Peyer's patch (tissue), 4 donors: Measurements from ENCODE around the gene PKDCC. TPM values are rescaled to one million over a fixed set of nuclear protein-coding genes. Genes with fewer than 3 reads are reported as not detected.
"Not testable (repeated sequence)": the region's sequence is repeated elsewhere in the genome, so short reads cannot be mapped to it uniquely, and the experiment has no call there.

Experiments
- DNase-seq, 3 donors: peaks; one replicate each; pipeline ENCODE4 v3.0.0-alpha.2; 2017 to 2019
- H3K27ac ChIP-seq, 4 donors: fragments of 200-600 bp; sonication (generic); one replicate each; pipeline ENCODE4 v1.5.1; 2016 to 2019
- H3K27me3 ChIP-seq, 2 donors: fragments of 200-600 bp; sonication (generic); one replicate each; pipeline ENCODE4 v1.5.1; 2019
- H3K36me3 ChIP-seq, 3 donors: fragments of 200-600 bp; sonication (generic); one replicate each; pipeline ENCODE4 v1.5.1; 2016 to 2019
- H3K4me1 ChIP-seq, 4 donors: fragments of 200-600 bp; sonication (generic); one replicate each; pipeline ENCODE4 v1.5.1; 2016 to 2019
- H3K4me3 ChIP-seq, 4 donors: fragments of 200-600 bp; sonication (generic); 1 replicate in 3 of 4; 2 replicates in 1 of 4; pipeline ENCODE4 v1.5.1; 2016 to 2019; ENCODE audit warnings: mild to moderate bottlenecking in 1 of 4
- H3K9me3 ChIP-seq, 4 donors: fragments of 200-600 bp; sonication (generic); one replicate each; pipeline ENCODE4 v1.5.1; 2016 to 2019; ENCODE audit warnings: mild to moderate bottlenecking in 1 of 4
- POLR2A ChIP-seq, 2 donors: fragments of 450-650 bp; IDR thresholded peaks; one replicate each; pipeline ENCODE4 v1.5.1; 2017; ENCODE audit warnings: antibody characterized with exemption in 2 of 2, mild to moderate bottlenecking in 2 of 2, moderate library complexity in 2 of 2
- total RNA-seq, 4 donors: library from RNA; depleted of rRNA; stranded (reverse); fragments of >200 nt; gene quantifications; one replicate each; pipeline ENCODE4 v1.1.0, GENCODE V29; 2016
- TF ChIP-seq, protein P1 (sequence below), 6 experiments: fragments of 450-650 bp in 4 of 6; fragments of 200-600 bp in 2 of 6; sonication (generic) in 1 of 6; IDR thresholded peaks; one replicate each; pipeline ENCODE4 v1.5.1; 2017 to 2019; ENCODE audit warnings: antibody characterized with exemption in 6 of 6, mild to moderate bottlenecking in 3 of 6, moderate library complexity in 1 of 6

Gene PKDCC
- total RNA-seq, 4 donors from 2014 or later = 113 to 210 (median 157) TPM

DNA sequence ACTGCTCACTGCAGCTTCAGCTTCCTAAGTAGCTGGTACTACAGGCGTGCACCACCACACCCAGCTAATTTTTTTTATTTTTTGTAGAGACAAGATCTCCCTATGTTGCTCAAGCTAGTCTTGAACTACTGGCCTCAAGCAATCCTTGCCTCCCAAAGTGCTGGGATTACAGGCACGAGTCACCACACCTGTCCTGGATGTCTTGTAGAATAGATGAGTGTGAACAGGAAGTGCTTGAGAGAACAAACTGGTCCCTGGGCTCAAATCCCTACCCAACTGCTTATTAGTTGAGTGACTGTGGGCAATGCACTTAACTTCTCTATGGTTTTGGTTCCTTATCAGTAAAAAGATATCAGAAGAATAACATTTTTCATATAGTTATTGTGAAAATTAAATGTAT lies 34.2 kb downstream of the PKDCC start:
- Histone ChIP-seq H3K4me1 (peaks cover 0 to 12% (median 0%) of the 10 kb centered on the region in 4 donors), H3K36me3 (no peaks in the 10 kb centered on the region), H3K27ac (no peak overlapping the region), H3K4me3 (no peak overlapping the region), H3K27me3 (no peaks in the 10 kb centered on the region), H3K9me3 (no peaks in the 10 kb centered on the region)
- no peak for DNase-seq
- TF ChIP-seq, protein P1, sequence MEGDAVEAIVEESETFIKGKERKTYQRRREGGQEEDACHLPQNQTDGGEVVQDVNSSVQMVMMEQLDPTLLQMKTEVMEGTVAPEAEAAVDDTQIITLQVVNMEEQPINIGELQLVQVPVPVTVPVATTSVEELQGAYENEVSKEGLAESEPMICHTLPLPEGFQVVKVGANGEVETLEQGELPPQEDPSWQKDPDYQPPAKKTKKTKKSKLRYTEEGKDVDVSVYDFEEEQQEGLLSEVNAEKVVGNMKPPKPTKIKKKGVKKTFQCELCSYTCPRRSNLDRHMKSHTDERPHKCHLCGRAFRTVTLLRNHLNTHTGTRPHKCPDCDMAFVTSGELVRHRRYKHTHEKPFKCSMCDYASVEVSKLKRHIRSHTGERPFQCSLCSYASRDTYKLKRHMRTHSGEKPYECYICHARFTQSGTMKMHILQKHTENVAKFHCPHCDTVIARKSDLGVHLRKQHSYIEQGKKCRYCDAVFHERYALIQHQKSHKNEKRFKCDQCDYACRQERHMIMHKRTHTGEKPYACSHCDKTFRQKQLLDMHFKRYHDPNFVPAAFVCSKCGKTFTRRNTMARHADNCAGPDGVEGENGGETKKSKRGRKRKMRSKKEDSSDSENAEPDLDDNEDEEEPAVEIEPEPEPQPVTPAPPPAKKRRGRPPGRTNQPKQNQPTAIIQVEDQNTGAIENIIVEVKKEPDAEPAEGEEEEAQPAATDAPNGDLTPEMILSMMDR (IDR thresholded peaks at IDR 0.05) = no peak
- TF ChIP-seq POLR2A (IDR thresholded peaks at IDR 0.05) = no peak

DNA sequence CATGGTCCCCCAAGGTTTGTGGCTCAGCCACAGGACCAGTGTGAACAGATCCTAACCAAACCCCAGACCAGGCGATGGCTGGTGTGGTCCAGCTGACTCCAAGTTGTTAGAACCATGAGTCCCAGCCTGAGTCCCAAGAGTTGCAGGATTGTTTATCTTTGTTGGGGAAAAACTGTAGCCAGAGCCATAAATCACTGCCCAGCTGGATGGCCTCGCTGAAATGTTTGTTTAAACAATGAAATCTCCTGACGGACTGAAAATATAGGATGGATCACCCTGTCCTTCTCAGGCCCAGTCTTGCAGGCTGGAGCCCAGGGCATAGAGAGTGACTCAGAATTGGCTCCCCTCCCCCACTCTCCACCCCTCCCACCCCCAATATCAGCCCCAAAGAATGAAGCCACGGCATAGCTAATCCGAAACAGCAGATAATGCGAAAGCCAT lies 36.4 kb downstream of the PKDCC start:
- no peaks in the 10 kb centered on the region for H3K9me3 ChIP-seq
- TF ChIP-seq POLR2A (IDR thresholded peaks at IDR 0.05) = no peak
- TF ChIP-seq, protein P1 (IDR thresholded peaks at IDR 0.05) = no peak
- peak overlapping the region in 3 of 4 donors; percentile 18 to 43 (median 28) for H3K27ac ChIP-seq
- no peaks in the 10 kb centered on the region for H3K27me3 ChIP-seq
- no peak for DNase-seq
- no peak overlapping the region for H3K4me3 ChIP-seq
- H3K36me3 ChIP-seq = no peaks in the 10 kb centered on the region
- peaks cover 0 to 12% (median 0%) of the 10 kb centered on the region in 4 donors for H3K4me1 ChIP-seq

DNA sequence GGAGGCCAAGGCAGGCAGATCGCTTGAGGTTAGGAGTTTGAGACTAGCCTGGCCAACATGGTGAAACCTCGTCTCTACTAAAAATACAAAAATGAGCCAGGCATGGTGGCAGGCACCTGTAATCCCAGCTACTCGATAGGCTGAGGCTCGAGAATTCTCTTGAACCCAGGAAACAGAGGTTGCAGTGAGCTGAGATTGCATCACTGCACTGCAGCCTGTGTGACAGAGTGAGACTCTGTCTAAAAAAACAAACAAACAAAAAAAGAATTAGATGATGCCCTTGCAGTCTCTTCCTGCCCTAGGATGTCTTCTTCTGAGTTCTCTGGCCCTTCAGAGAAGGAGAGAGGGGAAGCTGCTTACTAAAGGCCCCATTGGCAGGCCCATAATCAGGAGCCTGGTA lies 37.2 kb downstream of the PKDCC start:
- Histone ChIP-seq H3K27ac (peak overlapping the region in 1 of 4 donors; percentile 43), H3K4me1 (peaks cover 0 to 12% (median 0%) of the 10 kb centered on the region in 4 donors)
- DNase-seq, H3K9me3 ChIP-seq, H3K27me3 ChIP-seq, H3K4me3 ChIP-seq, H3K36me3 ChIP-seq: not testable (repeated sequence)

DNA sequence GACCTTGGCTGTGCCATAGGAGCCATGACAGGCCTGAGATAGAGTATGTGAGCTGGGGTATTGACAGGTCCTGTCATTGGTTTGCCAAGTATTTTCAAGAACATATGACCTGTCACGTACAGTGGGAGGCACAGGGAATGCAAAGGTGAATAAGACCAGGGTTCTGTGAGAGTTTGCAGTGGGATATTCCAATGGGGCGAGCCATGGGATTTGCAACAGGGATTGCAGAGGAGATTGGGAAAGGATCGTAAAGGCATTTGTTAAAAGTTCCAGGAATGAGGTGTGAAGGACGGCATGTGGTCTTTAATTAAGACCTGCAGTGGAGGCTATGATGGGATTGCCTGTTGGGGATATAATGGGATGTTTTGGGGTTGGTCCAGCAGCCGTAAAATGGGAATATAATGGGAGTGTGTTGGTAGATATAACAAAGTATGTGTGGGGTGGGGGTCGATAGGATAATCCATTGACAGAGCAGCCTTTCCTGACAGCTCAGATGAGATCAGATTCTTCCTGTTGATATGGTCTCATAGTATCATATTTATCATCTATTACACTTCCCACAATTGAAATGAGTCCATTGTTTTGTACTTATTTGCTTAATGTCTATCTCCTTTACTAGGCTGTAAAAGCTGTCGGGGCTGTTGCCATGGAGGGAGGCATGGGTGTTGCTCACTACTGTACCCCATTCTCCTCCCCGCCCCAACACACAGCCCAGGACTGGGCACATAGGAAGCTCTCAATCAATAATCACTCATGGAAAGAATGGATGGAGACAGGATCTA lies 38.1 kb downstream of the PKDCC start:
- no peaks in the 10 kb centered on the region for H3K9me3 ChIP-seq
- no peaks in the 10 kb centered on the region for H3K27me3 ChIP-seq
- no peaks in the 10 kb centered on the region for H3K36me3 ChIP-seq
- H3K4me1 ChIP-seq = peaks cover 0 to 12% (median 0%) of the 10 kb centered on the region in 4 donors
- no peak overlapping the region for H3K4me3 ChIP-seq
- no peak for DNase-seq
- TF ChIP-seq, protein P1 (IDR thresholded peaks at IDR 0.05) = no peak
- TF ChIP-seq POLR2A (IDR thresholded peaks at IDR 0.05) = no peak
- no peak overlapping the region for H3K27ac ChIP-seq

DNA sequence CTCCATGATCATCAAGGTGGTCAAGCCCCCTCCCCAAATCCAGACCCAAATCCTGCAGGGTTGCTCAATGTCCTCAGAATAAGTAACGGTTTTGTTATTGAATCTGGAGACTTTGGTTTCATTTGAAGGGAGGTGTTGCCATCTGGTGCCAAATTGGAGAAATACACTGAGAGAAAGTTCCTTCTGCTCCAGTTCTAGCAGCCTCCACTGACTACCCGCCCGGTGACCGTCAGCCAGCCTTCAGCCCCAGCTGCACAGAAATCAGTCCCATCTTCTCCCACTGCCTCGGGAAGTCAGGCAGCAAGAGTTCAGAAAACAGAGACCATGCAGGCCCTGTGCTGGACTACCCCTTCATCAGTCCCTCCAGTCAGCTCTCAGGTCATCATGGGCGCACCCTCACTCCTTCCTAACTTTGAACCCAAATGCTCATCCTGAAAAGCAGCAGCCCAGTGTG lies 38.7 kb downstream of the PKDCC start:
- H3K27me3 ChIP-seq = no peaks in the 10 kb centered on the region
- no peaks in the 10 kb centered on the region for H3K9me3 ChIP-seq
- TF ChIP-seq, protein P1 (IDR thresholded peaks at IDR 0.05) = peak; percentile 25 to 95 (median 78)
- no peak for TF ChIP-seq POLR2A (IDR thresholded peaks at IDR 0.05)
- no peak overlapping the region for H3K4me3 ChIP-seq
- H3K4me1 ChIP-seq = peaks cover 0 to 13% (median 0%) of the 10 kb centered on the region in 4 donors
- H3K27ac ChIP-seq = no peak overlapping the region
- H3K36me3 ChIP-seq = no peaks in the 10 kb centered on the region
- DNase-seq = peak in 1 of 3 donors; percentile 75

DNA sequence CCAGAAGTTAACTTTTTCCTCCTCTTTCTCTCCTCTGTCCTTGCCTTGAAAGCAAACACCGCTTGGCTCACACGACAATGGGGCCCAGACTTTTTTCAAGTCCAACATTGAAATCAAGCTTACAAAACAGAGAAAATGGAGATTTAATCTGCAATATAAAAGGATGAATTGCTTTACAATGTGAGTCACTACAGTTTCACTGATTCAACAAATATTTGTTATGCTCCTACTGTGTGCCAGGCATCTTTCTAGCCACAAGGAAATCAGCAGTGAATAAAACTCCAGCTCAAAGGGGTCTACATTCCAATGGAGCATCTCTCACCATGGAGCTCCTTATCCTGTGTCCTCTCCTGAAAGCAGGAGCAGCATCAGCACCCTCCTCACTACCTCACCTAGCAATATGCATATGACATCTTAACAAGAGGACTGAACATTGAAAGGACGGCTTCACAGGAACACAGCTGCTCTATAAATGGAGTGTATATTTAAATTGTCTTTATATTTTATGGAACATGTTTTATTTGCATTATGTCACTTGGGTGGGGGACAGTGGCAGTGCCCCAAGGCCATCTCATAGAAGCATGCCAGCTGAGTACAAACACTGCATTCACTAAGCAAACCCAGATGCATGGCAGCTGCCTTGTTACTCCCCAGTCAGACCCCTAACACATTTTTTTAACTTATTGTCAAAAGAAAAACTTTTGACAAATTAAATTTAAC lies 39.5 kb downstream of the PKDCC start:
- H3K27ac ChIP-seq = no peak overlapping the region

More for the DNA sequence above, 39.5 kb downstream of the PKDCC start:
- no peak for TF ChIP-seq POLR2A (IDR thresholded peaks at IDR 0.05)
- TF ChIP-seq, protein P1 (IDR thresholded peaks at IDR 0.05) = no peak
- Histone ChIP-seq H3K4me1 (peaks cover 0 to 21% (median 1%) of the 10 kb centered on the region in 4 donors), H3K36me3 (no peaks in the 10 kb centered on the region), H3K9me3 (no peaks in the 10 kb centered on the region), H3K4me3 (no peak overlapping the region), H3K27me3 (no peaks in the 10 kb centered on the region)
- DNase-seq = no peak
